ENCODE data around the gene THYN1. TPM values are rescaled to one million over a fixed set of nuclear protein-coding genes. Genes with fewer than 3 reads are reported as not detected.

Gene THYN1
- polyA plus RNA-seq, 1 donor (not counting 4 experiments of a cell fraction or from before 2014, with no cell fraction given): 45.8 TPM

- Histone ChIP-seq H3K36me3 (ENCODE audit: control insufficient read depth in 2 of 2, extremely low read depth in 1 of 2, insufficient read depth in 2 of 2, low read length in 2 of 2) (no peaks in the 10 kb centered on the region), H2AFZ (ENCODE audit: control insufficient read depth, low read length) (no peak overlapping the region), H3K27ac (ENCODE audit: control insufficient read depth, insufficient read depth, low read length) (no peak overlapping the region), H3K4me3 (ENCODE audit: control insufficient read depth in 2 of 3, extremely low read depth in 1 of 3, insufficient read depth in 2 of 3, low read depth in 1 of 3, low read length in 3 of 3) (no peak overlapping the region), H4K20me1 (ENCODE audit: control insufficient read depth, extremely low read depth, insufficient read depth, low read length) (no peaks in the 10 kb centered on the region), H3K9me1 (ENCODE audit: control insufficient read depth, extremely low read depth, insufficient read depth, low read length) (no peaks in the 10 kb centered on the region), H3K4me1 (ENCODE audit: control insufficient read depth, extremely low read depth, insufficient read depth, low read length) (no peaks in the 10 kb centered on the region), H3K4me2 (ENCODE audit: control insufficient read depth, extremely low read depth, insufficient read depth, low read depth, low read length) (no peak overlapping the region), H3K9me3 (ENCODE audit: control insufficient read depth, low read depth, low read length) (no peaks in the 10 kb centered on the region), H3K79me2 (ENCODE audit: control insufficient read depth, insufficient read depth, low read length) (no peaks in the 10 kb centered on the region), H3K9ac (ENCODE audit: control insufficient read depth, extremely low read depth, insufficient read depth, low read length) (no peak overlapping the region), H3K27me3 (ENCODE audit: control insufficient read depth, extremely low read depth, insufficient read depth, low read length) (no peaks in the 10 kb centered on the region)
- TF ChIP-seq CTCF (optimal IDR thresholded peaks at IDR 0.05 in 1 of 3, IDR thresholded peaks at IDR 0.05 in 1 of 3, conservative IDR thresholded peaks at IDR 0.05 in 1 of 3; ENCODE audit: extremely low read depth in 1 of 3, insufficient read depth in 2 of 3, low read length in 3 of 3) (no peak), EZH2 (IDR thresholded peaks at IDR 0.05; ENCODE audit: low read length) (no peak)
- FAIRE-seq (no peak), DNase-seq (ENCODE audit: low read depth, low spot score) (no peak)
- dilution Hi-C loops (cut with MboI; ENCODE audit: extremely low pct_ligation_motif_present, low sequenced_read_pairs): no loop called here
Observed at GRCh38 chr11:134293119-134294113, 40.3 kb upstream of the THYN1 start.

- no peak for DNase-seq (ENCODE audit: low read depth, low spot score)
- Histone ChIP-seq H3K36me3 (ENCODE audit: control insufficient read depth in 2 of 2, extremely low read depth in 1 of 2, insufficient read depth in 2 of 2, low read length in 2 of 2) (no peaks in the 10 kb centered on the region), H3K4me3 (ENCODE audit: control insufficient read depth in 2 of 3, extremely low read depth in 1 of 3, insufficient read depth in 2 of 3, low read depth in 1 of 3, low read length in 3 of 3) (no peak overlapping the region), H3K27ac (ENCODE audit: control insufficient read depth, insufficient read depth, low read length) (no peak overlapping the region), H2AFZ (ENCODE audit: control insufficient read depth, low read length) (no peak overlapping the region), H3K79me2 (ENCODE audit: control insufficient read depth, insufficient read depth, low read length) (no peaks in the 10 kb centered on the region), H3K9me1 (ENCODE audit: control insufficient read depth, extremely low read depth, insufficient read depth, low read length) (no peaks in the 10 kb centered on the region), H3K27me3 (ENCODE audit: control insufficient read depth, extremely low read depth, insufficient read depth, low read length) (no peaks in the 10 kb centered on the region), H4K20me1 (ENCODE audit: control insufficient read depth, extremely low read depth, insufficient read depth, low read length) (peaks cover under 1% of the 10 kb centered on the region), H3K9me3 (ENCODE audit: control insufficient read depth, low read depth, low read length) (no peaks in the 10 kb centered on the region), H3K9ac (ENCODE audit: control insufficient read depth, extremely low read depth, insufficient read depth, low read length) (no peak overlapping the region), H3K4me2 (ENCODE audit: control insufficient read depth, extremely low read depth, insufficient read depth, low read depth, low read length) (no peak overlapping the region), H3K4me1 (ENCODE audit: control insufficient read depth, extremely low read depth, insufficient read depth, low read length) (no peaks in the 10 kb centered on the region)
- TF ChIP-seq EZH2 (IDR thresholded peaks at IDR 0.05; ENCODE audit: low read length): no peak
- TF ChIP-seq CTCF (optimal IDR thresholded peaks at IDR 0.05 in 1 of 3, IDR thresholded peaks at IDR 0.05 in 1 of 3, conservative IDR thresholded peaks at IDR 0.05 in 1 of 3; ENCODE audit: extremely low read depth in 1 of 3, insufficient read depth in 2 of 3, low read length in 3 of 3): no peak
- FAIRE-seq: no peak
- dilution Hi-C loops (cut with MboI; ENCODE audit: extremely low pct_ligation_motif_present, low sequenced_read_pairs): no loop called here
Observed at GRCh38 chr11:134292661-134293060, 39.5 kb upstream of the THYN1 start.

Data from keratinocyte (primary cell).